Glomerular visceral epithelial cell (primary cell): ENCODE results near the gene ZNF32.
"Not testable (repeated sequence)": the region's sequence is repeated elsewhere in the genome, so short reads cannot be mapped to it uniquely, and the experiment has no call there.

Experiments used
- DNase-seq: peaks from one replicate; pipeline ENCODE4 v3.0.0-alpha.2; 2016; ENCODE audit errors: extremely low spot score

Gene ZNF32

GRCh38 chr10:43628956-43629355 is 19.7 kb downstream of the ZNF32 start:
- DNase-seq = no peak

GRCh38 chr10:43627942-43628341 is 20.7 kb downstream of the ZNF32 start:
- no peak for DNase-seq

- DNase-seq = no peak
Observed at GRCh38 chr10:43623351-43623750, 25.3 kb downstream of the ZNF32 start.

- no peak for DNase-seq
Observed at GRCh38 chr10:43622038-43622437, 26.6 kb downstream of the ZNF32 start.

- no peak for DNase-seq
Observed at GRCh38 chr10:43619368-43619767, 29.3 kb downstream of the ZNF32 start.

- no peak for DNase-seq
Observed at GRCh38 chr10:43616697-43617370, 31.8 kb downstream of the ZNF32 start.

GRCh38 chr10:43610636-43611035 is 38.0 kb downstream of the ZNF32 start:
- peak; percentile 8 for DNase-seq

GRCh38 chr10:43607199-43607573 is 41.5 kb downstream of the ZNF32 start:
- no peak for DNase-seq

GRCh38 chr10:43606323-43607198 is 42.1 kb downstream of the ZNF32 start, which contains the start of gene ZNF485:
ZNF485 (plus strand) TSS chr10:43606438; CDS start chr10:43607051, 613 bp downstream.
- DNase-seq = peak; percentile 63

GRCh38 chr10:43605850-43606322 is 42.8 kb downstream of the ZNF32 start:
- DNase-seq = no peak

- not testable (repeated sequence) for DNase-seq
Observed at GRCh38 chr10:43601576-43601975, 47.1 kb downstream of the ZNF32 start.

GRCh38 chr10:43599333-43599732 is 49.3 kb downstream of the ZNF32 start:
- no peak for DNase-seq

- DNase-seq = no peak
Observed at GRCh38 chr10:43598446-43598845, 50.2 kb downstream of the ZNF32 start.

- DNase-seq = no peak
Observed at GRCh38 chr10:43596546-43596945, 52.1 kb downstream of the ZNF32 start.

GRCh38 chr10:43595739-43596298 is 52.9 kb downstream of the ZNF32 start:
- no peak for DNase-seq

- DNase-seq = peak; percentile 31
Observed at GRCh38 chr10:43594944-43595589, 53.6 kb downstream of the ZNF32 start.
